ENCODE results near the gene AUTS2. TPM values are rescaled to one million over a fixed set of nuclear protein-coding genes. Genes with fewer than 3 reads are reported as not detected.

AUTS2 gene
- total RNA-seq, 1 experiment from 2014 or later = 256 TPM

GRCh38 chr7:69826283-69826682 lies 228.0 kb downstream of the AUTS2 start:
- TF ChIP-seq, protein P1, sequence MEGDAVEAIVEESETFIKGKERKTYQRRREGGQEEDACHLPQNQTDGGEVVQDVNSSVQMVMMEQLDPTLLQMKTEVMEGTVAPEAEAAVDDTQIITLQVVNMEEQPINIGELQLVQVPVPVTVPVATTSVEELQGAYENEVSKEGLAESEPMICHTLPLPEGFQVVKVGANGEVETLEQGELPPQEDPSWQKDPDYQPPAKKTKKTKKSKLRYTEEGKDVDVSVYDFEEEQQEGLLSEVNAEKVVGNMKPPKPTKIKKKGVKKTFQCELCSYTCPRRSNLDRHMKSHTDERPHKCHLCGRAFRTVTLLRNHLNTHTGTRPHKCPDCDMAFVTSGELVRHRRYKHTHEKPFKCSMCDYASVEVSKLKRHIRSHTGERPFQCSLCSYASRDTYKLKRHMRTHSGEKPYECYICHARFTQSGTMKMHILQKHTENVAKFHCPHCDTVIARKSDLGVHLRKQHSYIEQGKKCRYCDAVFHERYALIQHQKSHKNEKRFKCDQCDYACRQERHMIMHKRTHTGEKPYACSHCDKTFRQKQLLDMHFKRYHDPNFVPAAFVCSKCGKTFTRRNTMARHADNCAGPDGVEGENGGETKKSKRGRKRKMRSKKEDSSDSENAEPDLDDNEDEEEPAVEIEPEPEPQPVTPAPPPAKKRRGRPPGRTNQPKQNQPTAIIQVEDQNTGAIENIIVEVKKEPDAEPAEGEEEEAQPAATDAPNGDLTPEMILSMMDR (conservative IDR thresholded peaks at IDR 0.05) = no peak
- H2BK20ac ChIP-seq (ENCODE audit: low read depth, low read length, poor library complexity, severe bottlenecking) = no peak overlapping the region
- no peaks in the 10 kb centered on the region for H4K20me1 ChIP-seq (ENCODE audit: control insufficient read depth, insufficient read depth, insufficient read length)

More at GRCh38 chr7:69826283-69826682, 228.0 kb downstream of the AUTS2 start:
- Histone ChIP-seq H3K79me2 (ENCODE audit: insufficient read depth, low read length) (no peaks in the 10 kb centered on the region; the same call in 1 of the 2 replicates), H2AFZ (ENCODE audit: low read length) (no peak overlapping the region), H3K27ac (ENCODE audit: insufficient read length, low read depth, low read length) (no peak overlapping the region), H3K79me1 (ENCODE audit: insufficient read depth, low read depth, low read length, poor library complexity, severe bottlenecking) (no peaks in the 10 kb centered on the region), H3K23ac (ENCODE audit: insufficient read length, low read depth, low read length) (no peak overlapping the region), H2BK5ac (ENCODE audit: insufficient read length, low read length) (no peak overlapping the region), H4K91ac (ENCODE audit: insufficient read length, low read depth, low read length) (no peak overlapping the region), H3T11ph (ENCODE audit: low read length) (no peak overlapping the region), H3K23me2 (ENCODE audit: insufficient read length, low read depth, low read length, poor library complexity, severe bottlenecking) (no peaks in the 10 kb centered on the region), H3K4me1 (ENCODE audit: insufficient read depth, low read length) (peaks cover 9% of the 10 kb centered on the region), H2BK120ac (ENCODE audit: low read depth, low read length, poor library complexity, severe bottlenecking) (no peak overlapping the region), H3K14ac (ENCODE audit: insufficient read depth, low read length) (no peak overlapping the region), H3K9ac (ENCODE audit: extremely low read depth, insufficient read length, low read length) (no peak overlapping the region), H2BK12ac (ENCODE audit: insufficient read length, low read depth, low read length) (no peak overlapping the region), H3K9me3 (ENCODE audit: control insufficient read depth, low read depth, low read length) (no peaks in the 10 kb centered on the region), H4K5ac (ENCODE audit: insufficient read length, low read depth, low read length) (no peak overlapping the region), H3K4me2 (ENCODE audit: insufficient read depth, insufficient read length, low read length) (no peak overlapping the region), H3K18ac (ENCODE audit: insufficient read length, low read depth, low read length) (no peak overlapping the region), H2BK15ac (ENCODE audit: low read depth, low read length) (no peak overlapping the region), H2AK5ac (ENCODE audit: insufficient read length, low read length) (no peak overlapping the region), H3K27me3 (ENCODE audit: insufficient read depth, low read length) (no peaks in the 10 kb centered on the region), H4K8ac (replicated peaks; ENCODE audit: insufficient read length, low read depth, low read length) (no peak overlapping the region), H3K56ac (ENCODE audit: insufficient read length, low read depth, low read length) (no peak overlapping the region), H3K4ac (ENCODE audit: low read depth, low read length) (no peak overlapping the region)
- Mint-ChIP-seq H3K4me3 (no peak overlapping the region), H3K27ac (no peak overlapping the region), H3K4me1 (peaks cover 34 to 39% of the 10 kb centered on the region in 2 experiments), H3K9me3 (peaks cover 1 to 3% of the 10 kb centered on the region in 2 experiments; a peak in 2 of 5 replicates), H3K36me3 (ENCODE audit: insufficient read depth in 1 of 3, low read depth in 3 of 3) (peaks cover 0 to 2% (median 0%) of the 10 kb centered on the region in 3 experiments; a peak in 1 of 7 replicates), H3K27me3 (ENCODE audit: low read depth) (no peaks in the 10 kb centered on the region)
- WGBS (ENCODE audit: extremely low coverage, insufficient read length, low lambda C conversion rate) = no CpG with 5 or more reads among the region's 3 CpGs
- no peak for DNase-seq

Measured in H9 (cell line).